Caco-2 (cell line): Measurements from ENCODE around the gene PDK2. TPM values are rescaled to one million over a fixed set of nuclear protein-coding genes. Genes with fewer than 3 reads are reported as not detected.

Source experiments
- BruUV-seq: library from RNA; stranded (reverse); fragments of 400-500 nt; replicated peaks from 2 replicates; lab custom pipeline; 2021; lab: Mats Ljungman, UMichigan
- CTCF ChIA-PET: fragments of 300-600 bp; sonication (Branson Sonifier 250); formaldehyde crosslinking; loops from one replicate; lab custom pipeline; 2022; ENCODE audit warnings: antibody characterized with exemption; lab: Charles Lee
- POLR2A ChIA-PET: fragments of 300-600 bp; sonication (Branson Sonifier 250); formaldehyde crosslinking; loops from one replicate; lab custom pipeline; 2022; ENCODE audit warnings: antibody characterized with exemption; lab: Charles Lee
- DNase-seq, 2 experiments: peaks; one replicate each; pipeline versions ENCODE4 v3.0.0 to v3.0.0-alpha.2; 2020 to 2022
- H3K27me3 ChIP-seq: replicated peaks from 2 replicates; pipeline ENCODE4 v1.6.0; 2011; ENCODE audit warnings: low read length; ENCODE audit not compliant: control insufficient read depth, insufficient read depth
- H3K36me3 ChIP-seq: 2 replicates; pipeline ENCODE4 v1.5.1; 2011; ENCODE audit warnings: low read length; ENCODE audit not compliant: control insufficient read depth, insufficient read depth
- H3K4me1 ChIP-seq: fragments of 250-450 bp; sonication (Bioruptor Pico); 2 replicates; pipeline ENCODE4 v1.5.1; 2020; ENCODE audit warnings: mild to moderate bottlenecking
- H3K4me3 ChIP-seq: 2 replicates; pipeline ENCODE4 v1.5.1; 2011; ENCODE audit warnings: low read depth, mild to moderate bottlenecking, control low read depth, low read length
- H3K9me3 ChIP-seq: fragments of 250-450 bp; sonication (Bioruptor Pico); 2 replicates; pipeline ENCODE4 v1.5.1; 2020; ENCODE audit warnings: mild to moderate bottlenecking, moderate library complexity
- H3K27ac Mint-ChIP-seq: one replicate; pipeline ENCODE4 v1.8.0; 2022; ENCODE audit warnings: mixed read lengths; ENCODE audit not compliant: unreplicated experiment
- H3K27me3 Mint-ChIP-seq: one replicate; pipeline ENCODE4 v1.8.0; 2022; ENCODE audit warnings: mixed read lengths; ENCODE audit not compliant: insufficient read depth, unreplicated experiment
- H3K36me3 Mint-ChIP-seq: one replicate; pipeline ENCODE4 v1.8.0; 2022; ENCODE audit warnings: mild to moderate bottlenecking, mixed read lengths; ENCODE audit not compliant: insufficient read depth, unreplicated experiment
- H3K4me1 Mint-ChIP-seq: one replicate; pipeline ENCODE4 v1.8.0; 2022; ENCODE audit warnings: low read depth, mixed read lengths; ENCODE audit not compliant: unreplicated experiment
- H3K4me3 Mint-ChIP-seq: one replicate; pipeline ENCODE4 v1.8.0; 2022; ENCODE audit warnings: mild to moderate bottlenecking, moderate library complexity, mixed read lengths; ENCODE audit not compliant: unreplicated experiment
- H3K9me3 Mint-ChIP-seq: one replicate; pipeline ENCODE4 v1.8.0; 2022; ENCODE audit warnings: mixed read lengths; ENCODE audit not compliant: unreplicated experiment
- intact Hi-C: fragments of 100-400 bp; cut with micrococcal nuclease; formaldehyde crosslinking; loops from one replicate; pipeline ENCODE4 v1.10.0; 2022; ENCODE audit not compliant: unreplicated experiment
- total RNA-seq: library from RNA; stranded (reverse); gene quantifications from 2 replicates; pipeline ENCODE4 v1.2.3, GENCODE V29; 2022
- TF ChIP-seq, protein P1 (sequence below), 2 experiments: fragments of 200-600 bp in 1 of 2; IDR thresholded peaks; 1 replicate in 1 of 2; 2 replicates in 1 of 2; pipeline versions ENCODE4 v1.5.1 to v1.8.0; 2011 to 2022; ENCODE audit warnings: antibody characterized with exemption in 1 of 2, control low read depth in 1 of 2, inconsistent platforms in 1 of 2, low read depth in 1 of 2, low read length in 1 of 2, mild to moderate bottlenecking in 1 of 2, moderate library complexity in 1 of 2; ENCODE audit not compliant: insufficient read depth in 1 of 2, severe bottlenecking in 1 of 2, unreplicated experiment in 1 of 2

PDK2 gene
- total RNA-seq, 1 experiment from 2014 or later, result 10.5 TPM

DNA sequence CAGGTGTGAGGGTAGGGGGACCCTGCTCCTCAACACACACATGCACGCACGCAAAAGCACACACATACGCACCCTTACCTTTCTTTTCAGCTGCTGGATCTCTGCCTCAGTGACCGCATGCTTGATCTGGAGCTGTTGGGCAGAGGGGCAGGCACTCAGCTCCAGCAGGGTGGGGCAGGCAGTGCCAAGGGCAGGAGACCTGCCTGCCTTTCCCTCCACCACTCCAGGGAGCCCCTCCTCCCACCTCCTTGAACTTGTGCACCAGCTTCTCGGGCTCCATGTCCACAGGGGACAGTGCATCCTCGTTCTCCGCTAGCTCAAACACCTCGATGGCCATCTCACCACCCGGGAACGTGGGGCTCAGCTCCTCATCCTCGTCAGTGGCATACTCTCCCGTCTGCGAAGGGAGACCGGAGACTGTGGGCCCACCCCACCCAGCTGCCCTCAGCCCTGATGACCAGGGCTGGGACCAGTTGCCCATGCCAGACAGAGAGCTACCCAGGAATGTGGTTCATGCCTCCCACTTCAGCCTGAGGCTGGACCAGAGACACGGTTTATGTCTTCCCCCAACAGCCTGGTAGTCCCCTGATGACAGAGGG lies 44.1 kb downstream of the PDK2 start:
- no peak for DNase-seq
- Histone ChIP-seq H3K4me3 (no peak overlapping the region), H3K27me3 (no peaks in the 10 kb centered on the region), H3K9me3 (no peaks in the 10 kb centered on the region), H3K4me1 (no peaks in the 10 kb centered on the region), H3K36me3 (peaks cover 34% of the 10 kb centered on the region)
- CTCF ChIA-PET, result interaction anchor here (0.6 to 1.6 kb wide), 13 partner anchors 8 to 422 kb away, joined by 3 to 9 read pairs (median 4); partner anchors contain the start of gene SGCA
- Mint-ChIP-seq H3K4me3 (no peak overlapping the region), H3K27me3 (no peaks in the 10 kb centered on the region), H3K36me3 (peaks cover 64% of the 10 kb centered on the region), H3K27ac (no peak overlapping the region), H3K9me3 (no peaks in the 10 kb centered on the region), H3K4me1 (peaks cover 4% of the 10 kb centered on the region)
- TF ChIP-seq, protein P1, sequence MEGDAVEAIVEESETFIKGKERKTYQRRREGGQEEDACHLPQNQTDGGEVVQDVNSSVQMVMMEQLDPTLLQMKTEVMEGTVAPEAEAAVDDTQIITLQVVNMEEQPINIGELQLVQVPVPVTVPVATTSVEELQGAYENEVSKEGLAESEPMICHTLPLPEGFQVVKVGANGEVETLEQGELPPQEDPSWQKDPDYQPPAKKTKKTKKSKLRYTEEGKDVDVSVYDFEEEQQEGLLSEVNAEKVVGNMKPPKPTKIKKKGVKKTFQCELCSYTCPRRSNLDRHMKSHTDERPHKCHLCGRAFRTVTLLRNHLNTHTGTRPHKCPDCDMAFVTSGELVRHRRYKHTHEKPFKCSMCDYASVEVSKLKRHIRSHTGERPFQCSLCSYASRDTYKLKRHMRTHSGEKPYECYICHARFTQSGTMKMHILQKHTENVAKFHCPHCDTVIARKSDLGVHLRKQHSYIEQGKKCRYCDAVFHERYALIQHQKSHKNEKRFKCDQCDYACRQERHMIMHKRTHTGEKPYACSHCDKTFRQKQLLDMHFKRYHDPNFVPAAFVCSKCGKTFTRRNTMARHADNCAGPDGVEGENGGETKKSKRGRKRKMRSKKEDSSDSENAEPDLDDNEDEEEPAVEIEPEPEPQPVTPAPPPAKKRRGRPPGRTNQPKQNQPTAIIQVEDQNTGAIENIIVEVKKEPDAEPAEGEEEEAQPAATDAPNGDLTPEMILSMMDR (IDR thresholded peaks at IDR 0.05; ENCODE audit: insufficient read depth in 1 of 2, low read depth in 1 of 2, low read length in 1 of 2, severe bottlenecking in 1 of 2, unreplicated experiment in 1 of 2), result no peak
- intact Hi-C loops, result no loop called here
- BruUV-seq, result no TSS peak
- POLR2A ChIA-PET, result no interaction called here

GRCh38 chr17:50139950-50140885 lies 45.1 kb downstream of the PDK2 start:
- peaks cover 68% of the 10 kb centered on the region for H3K36me3 Mint-ChIP-seq
- no peak overlapping the region for H3K4me3 ChIP-seq
- no peaks in the 10 kb centered on the region for H3K9me3 ChIP-seq
- H3K27ac Mint-ChIP-seq, result no peak overlapping the region
- TF ChIP-seq, protein P1 (IDR thresholded peaks at IDR 0.05; ENCODE audit: insufficient read depth in 1 of 2, low read depth in 1 of 2, low read length in 1 of 2, severe bottlenecking in 1 of 2, unreplicated experiment in 1 of 2), result peak; percentile 99 to 100
- DNase-seq, result peak; percentile 89 to 93
- no peaks in the 10 kb centered on the region for H3K27me3 Mint-ChIP-seq
- POLR2A ChIA-PET, result no interaction called here
- no peaks in the 10 kb centered on the region for H3K9me3 Mint-ChIP-seq
- CTCF ChIA-PET, result interaction anchor here (0.6 to 3.9 kb wide), 11 partner anchors 8 to 280 kb away, joined by 3 to 11 read pairs (median 4); no protein-coding TSS in a partner anchor
- intact Hi-C loops, result loop anchor here (1.0 to 2.0 kb wide), 4 partner anchors 8 to 259 kb away; no protein-coding TSS in a partner anchor
- no TSS peak for BruUV-seq
- H3K36me3 ChIP-seq, result peaks cover 41% of the 10 kb centered on the region
- H3K4me1 ChIP-seq, result no peaks in the 10 kb centered on the region
- H3K27me3 ChIP-seq, result no peaks in the 10 kb centered on the region
- no peak overlapping the region for H3K4me3 Mint-ChIP-seq
- peaks cover 4% of the 10 kb centered on the region for H3K4me1 Mint-ChIP-seq
